GM12875 (cell line): ENCODE measurements around the gene LDLRAD4.

Experiments used
- H3K4me3 ChIP-seq: one replicate; pipeline ENCODE4 v1.5.1; 2011; ENCODE audit warnings: low read depth, low read length, control low read depth
- TF ChIP-seq, protein P1 (sequence below): IDR thresholded peaks from 2 replicates; pipeline ENCODE4 v1.5.1; 2011; ENCODE audit warnings: low read depth, mild to moderate bottlenecking, control low read depth, inconsistent platforms, low read length, moderate library complexity, borderline replicate concordance; ENCODE audit not compliant: insufficient read depth

The LDLRAD4 gene

GRCh38 chr18:13574355-13574754 is 355.8 kb downstream of the LDLRAD4 start:
- TF ChIP-seq, protein P1, sequence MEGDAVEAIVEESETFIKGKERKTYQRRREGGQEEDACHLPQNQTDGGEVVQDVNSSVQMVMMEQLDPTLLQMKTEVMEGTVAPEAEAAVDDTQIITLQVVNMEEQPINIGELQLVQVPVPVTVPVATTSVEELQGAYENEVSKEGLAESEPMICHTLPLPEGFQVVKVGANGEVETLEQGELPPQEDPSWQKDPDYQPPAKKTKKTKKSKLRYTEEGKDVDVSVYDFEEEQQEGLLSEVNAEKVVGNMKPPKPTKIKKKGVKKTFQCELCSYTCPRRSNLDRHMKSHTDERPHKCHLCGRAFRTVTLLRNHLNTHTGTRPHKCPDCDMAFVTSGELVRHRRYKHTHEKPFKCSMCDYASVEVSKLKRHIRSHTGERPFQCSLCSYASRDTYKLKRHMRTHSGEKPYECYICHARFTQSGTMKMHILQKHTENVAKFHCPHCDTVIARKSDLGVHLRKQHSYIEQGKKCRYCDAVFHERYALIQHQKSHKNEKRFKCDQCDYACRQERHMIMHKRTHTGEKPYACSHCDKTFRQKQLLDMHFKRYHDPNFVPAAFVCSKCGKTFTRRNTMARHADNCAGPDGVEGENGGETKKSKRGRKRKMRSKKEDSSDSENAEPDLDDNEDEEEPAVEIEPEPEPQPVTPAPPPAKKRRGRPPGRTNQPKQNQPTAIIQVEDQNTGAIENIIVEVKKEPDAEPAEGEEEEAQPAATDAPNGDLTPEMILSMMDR: no peak
- no peak overlapping the region for H3K4me3 ChIP-seq

DNA sequence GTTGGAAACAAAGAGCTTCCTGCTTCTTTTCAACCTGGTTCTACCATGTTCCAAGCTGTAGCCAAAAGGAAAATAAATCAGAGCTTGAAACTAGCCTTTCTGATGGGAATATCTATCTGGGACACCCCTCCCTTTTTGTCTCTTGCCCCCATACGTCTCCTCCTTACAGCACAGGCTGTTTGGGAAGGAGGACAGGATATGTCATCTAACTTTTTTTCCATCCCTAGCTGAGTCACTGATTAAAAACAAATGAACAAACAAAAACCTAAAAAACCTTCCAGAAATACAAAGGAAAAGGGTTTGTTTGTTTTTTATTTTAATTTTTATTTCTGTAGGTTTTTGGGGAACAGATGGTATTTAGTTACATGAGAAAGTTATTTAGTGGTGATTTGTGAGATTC is 356.2 kb downstream of the LDLRAD4 start:
- TF ChIP-seq, protein P1: no peak
- H3K4me3 ChIP-seq: no peak overlapping the region

- TF ChIP-seq, protein P1: no peak
- no peak overlapping the region for H3K4me3 ChIP-seq
These were observed 358.0 kb downstream of the LDLRAD4 start for GRCh38 chr18:13576598-13576997.

DNA sequence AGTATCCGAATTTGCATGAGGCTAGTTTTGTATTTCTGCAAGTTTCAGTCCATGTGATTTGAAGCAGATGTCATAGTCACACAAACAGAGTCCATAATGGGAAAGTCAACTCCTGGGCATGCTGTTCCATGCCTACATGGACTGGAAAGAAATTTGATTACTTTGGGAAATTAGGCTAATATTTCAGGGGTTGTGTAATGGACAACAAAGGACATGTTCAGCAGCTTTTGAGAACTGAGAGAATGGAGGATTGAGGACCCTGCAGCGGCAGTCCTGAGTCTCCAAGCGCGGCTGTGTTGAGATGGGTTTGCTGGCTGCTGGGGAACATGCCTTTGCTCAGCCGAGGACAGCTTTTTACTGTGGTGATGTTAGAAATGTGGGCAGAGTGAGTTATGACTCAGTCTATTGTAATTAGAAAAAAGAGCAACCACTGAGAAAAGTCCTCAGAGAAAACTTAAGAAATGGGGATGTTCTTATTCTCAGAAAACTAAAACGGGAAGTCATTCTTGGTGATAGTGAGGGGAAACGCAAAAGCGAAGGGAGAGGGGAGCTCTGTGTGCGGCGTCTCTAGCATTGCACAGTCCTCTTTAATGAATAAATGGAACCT is 358.6 kb downstream of the LDLRAD4 start:
- H3K4me3 ChIP-seq: no peak overlapping the region
- TF ChIP-seq, protein P1: no peak

- TF ChIP-seq, protein P1: no peak
These were observed 359.2 kb downstream of the LDLRAD4 start for GRCh38 chr18:13577781-13578180.

DNA sequence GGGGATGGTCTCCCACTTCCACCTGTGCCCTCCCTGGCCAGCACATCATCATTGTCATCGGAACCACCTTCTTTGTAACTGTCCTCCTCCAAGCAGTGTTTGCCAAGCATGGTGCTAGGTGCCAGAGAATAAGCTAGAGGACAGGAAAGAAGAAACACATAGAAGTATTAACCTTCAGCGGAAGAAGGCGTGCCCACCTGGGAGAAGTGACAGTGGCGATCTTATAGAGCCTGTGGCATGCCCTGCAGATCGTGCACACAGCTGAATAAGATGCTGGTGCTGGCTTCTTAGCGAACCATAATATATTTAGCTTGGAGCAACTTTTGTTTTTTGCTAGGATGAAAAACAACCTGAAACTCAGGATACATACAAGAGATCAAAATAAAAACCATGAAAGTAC is 359.8 kb downstream of the LDLRAD4 start:
- TF ChIP-seq, protein P1: no peak
- no peak overlapping the region for H3K4me3 ChIP-seq

More at GRCh38 chr18:13577781-13578180, 359.2 kb downstream of the LDLRAD4 start:
- no peak overlapping the region for H3K4me3 ChIP-seq

DNA sequence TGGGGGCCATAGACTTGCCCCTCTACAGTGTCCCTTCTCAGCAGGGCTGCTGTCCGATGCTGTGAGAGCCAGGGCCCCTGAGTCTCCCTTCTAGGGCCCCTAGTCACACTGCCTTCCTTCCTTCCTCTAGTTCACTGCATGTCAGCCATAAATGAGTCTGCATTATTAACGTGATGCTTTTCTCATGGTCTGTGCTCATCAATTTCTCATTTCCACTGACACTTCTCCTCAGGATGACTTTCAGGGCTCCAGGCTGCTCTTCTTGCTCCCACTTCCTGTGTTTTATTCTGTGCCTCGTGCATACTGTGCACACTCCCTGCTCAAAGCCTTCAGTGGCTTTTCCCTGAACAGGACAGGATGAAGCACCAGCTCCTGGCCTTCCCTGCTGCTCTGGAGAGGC is 361.3 kb downstream of the LDLRAD4 start:
- no peak overlapping the region for H3K4me3 ChIP-seq
- TF ChIP-seq, protein P1: no peak
